ENCODE data around the gene INSL3. TPM values are rescaled to one million over a fixed set of nuclear protein-coding genes. Genes with fewer than 3 reads are reported as not detected.
"Not testable (repeated sequence)": the region's sequence is repeated elsewhere in the genome, so short reads cannot be mapped to it uniquely, and the experiment has no call there.

The INSL3 gene
- total RNA-seq, 4 donors from 2014 or later = not detected

- WGBS, 2 donors = 86 to 95% methylated on average over 2 of the region's 2 CpGs
Observed at GRCh38 chr19:17780781-17781180, 40.5 kb downstream of the INSL3 start.

DNA sequence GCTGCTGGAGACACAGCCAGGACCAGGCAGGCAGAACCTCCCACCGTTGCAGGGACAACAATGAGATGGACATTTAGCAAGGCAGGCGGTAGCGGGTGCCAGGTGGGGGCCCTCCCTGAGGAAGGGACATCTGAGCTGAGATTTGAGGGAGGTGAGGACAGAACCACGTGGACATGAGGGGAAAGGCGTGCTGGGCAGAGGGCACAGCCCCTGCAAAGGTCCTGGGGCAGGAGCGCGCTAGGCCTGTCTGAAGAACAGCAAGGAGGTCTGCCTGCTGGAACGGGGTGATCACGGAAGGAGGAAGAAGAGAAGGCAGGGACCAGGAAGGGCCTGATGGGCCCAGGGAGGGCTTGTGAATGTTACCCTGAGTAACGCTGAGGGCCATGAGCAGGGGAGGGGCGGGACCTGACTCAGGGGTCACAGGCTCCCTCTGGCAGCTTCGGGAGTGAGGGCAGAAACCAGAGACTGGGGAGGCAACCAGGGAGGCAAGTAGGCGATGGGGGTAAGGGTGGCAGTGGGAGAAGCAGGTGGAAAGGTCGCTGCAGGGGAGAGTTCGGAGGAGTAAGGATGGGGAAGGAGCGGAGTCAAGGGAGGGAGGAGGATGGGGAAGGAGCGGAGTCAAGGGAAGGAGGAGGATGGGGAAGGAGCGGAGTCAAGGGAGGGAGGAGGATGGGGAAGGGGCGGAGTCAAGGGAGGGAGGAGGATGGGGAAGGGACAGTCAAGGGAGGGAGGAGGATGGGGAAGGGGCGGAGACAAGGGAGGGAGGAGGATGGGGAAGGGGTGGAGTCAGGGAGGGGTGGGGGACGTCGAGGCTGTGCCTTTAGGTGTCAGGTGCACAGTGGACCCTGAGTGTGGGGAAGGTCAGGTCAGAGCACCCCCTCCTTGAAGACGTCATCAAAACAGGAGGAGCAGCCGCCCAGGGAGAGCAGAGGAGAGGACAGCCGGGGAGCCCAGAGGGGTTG lies 42.1 kb downstream of the INSL3 start:
- WGBS, 2 donors = 13 to 17% methylated on average over 25 of the region's 25 CpGs
- Histone ChIP-seq H3K27ac (no peak overlapping the region), H3K4me1 (peaks cover 0 to 29% (median 5%) of the 10 kb centered on the region in 4 donors), H3K4me3 (peak overlapping the region in 1 of 4 donors; percentile 21), H3K9me3 (no peaks in the 10 kb centered on the region), H3K36me3 (no peaks in the 10 kb centered on the region), H3K27me3 (peaks cover 0 to 34% of the 10 kb centered on the region in 2 donors)
- peak in 1 of 2 donors; percentile 52 for DNase-seq (ENCODE audit: low spot score in 2 of 2)
- no peak for TF ChIP-seq CTCF (IDR thresholded peaks at IDR 0.05)
- no peak for TF ChIP-seq POLR2A (IDR thresholded peaks at IDR 0.05)
- no peak for TF ChIP-seq EP300 (IDR thresholded peaks at IDR 0.05)

More at GRCh38 chr19:17780781-17781180, 40.5 kb downstream of the INSL3 start:
- H3K4me3 ChIP-seq = no peak overlapping the region
- peaks cover 0 to 31% (median 5%) of the 10 kb centered on the region in 4 donors for H3K4me1 ChIP-seq
- no peaks in the 10 kb centered on the region for H3K36me3 ChIP-seq
- no peak for DNase-seq (ENCODE audit: low spot score in 2 of 2)
- no peak for TF ChIP-seq POLR2A (IDR thresholded peaks at IDR 0.05)
- no peak for TF ChIP-seq EP300 (IDR thresholded peaks at IDR 0.05)
- no peak for TF ChIP-seq CTCF (IDR thresholded peaks at IDR 0.05)
- H3K9me3 ChIP-seq = no peaks in the 10 kb centered on the region
- no peak overlapping the region for H3K27ac ChIP-seq
- peaks cover 0 to 34% of the 10 kb centered on the region in 2 donors for H3K27me3 ChIP-seq

DNA sequence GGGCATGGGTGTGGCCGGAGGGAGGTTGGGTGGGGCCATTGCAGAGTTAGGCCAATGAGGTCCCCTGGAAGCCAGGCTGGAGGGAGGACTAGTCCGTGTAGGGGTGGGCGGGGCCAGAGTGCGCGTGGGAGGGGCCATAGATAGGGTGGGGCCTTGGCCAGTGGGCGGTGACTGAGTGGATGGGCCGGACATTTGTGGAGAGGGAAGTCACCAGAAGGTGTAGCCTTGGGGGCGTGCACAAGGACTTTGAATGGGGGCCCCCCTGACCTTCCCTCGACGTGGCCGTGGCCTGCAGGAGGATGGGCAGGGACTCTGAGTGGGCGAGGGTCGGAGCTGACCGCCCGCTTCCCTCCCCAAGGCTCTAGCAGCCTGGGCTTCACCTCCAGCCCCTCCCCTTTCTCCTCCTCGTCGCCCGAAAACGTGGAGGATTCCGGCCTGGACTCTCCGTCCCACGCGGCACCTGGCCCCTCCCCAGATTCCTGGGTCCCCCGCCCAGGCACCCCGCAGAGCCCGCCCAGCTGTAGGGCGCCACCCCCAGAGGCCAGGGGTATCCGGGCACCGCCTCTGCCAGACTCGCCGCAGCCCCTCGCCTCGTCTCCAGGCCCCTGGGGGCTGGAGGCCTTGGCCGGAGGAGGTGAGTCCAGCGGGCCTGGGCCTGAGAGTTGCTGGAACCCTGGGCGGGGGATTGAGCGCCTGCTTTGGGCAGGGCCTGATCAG lies 42.9 kb downstream of the INSL3 start:
- DNase-seq (ENCODE audit: low spot score in 2 of 2) = peak in 1 of 2 donors; percentile 32
- Histone ChIP-seq H3K36me3 (no peaks in the 10 kb centered on the region), H3K9me3 (no peaks in the 10 kb centered on the region), H3K27me3 (peaks cover 0 to 34% of the 10 kb centered on the region in 2 donors), H3K27ac (no peak overlapping the region), H3K4me3 (peak overlapping the region in 1 of 4 donors; percentile 21), H3K4me1 (peaks cover 0 to 25% (median 5%) of the 10 kb centered on the region in 4 donors)
- 3 to 6% methylated on average over 22 to 23 of the region's 37 CpGs for WGBS, 2 donors
- TF ChIP-seq CTCF (IDR thresholded peaks at IDR 0.05) = no peak

DNA sequence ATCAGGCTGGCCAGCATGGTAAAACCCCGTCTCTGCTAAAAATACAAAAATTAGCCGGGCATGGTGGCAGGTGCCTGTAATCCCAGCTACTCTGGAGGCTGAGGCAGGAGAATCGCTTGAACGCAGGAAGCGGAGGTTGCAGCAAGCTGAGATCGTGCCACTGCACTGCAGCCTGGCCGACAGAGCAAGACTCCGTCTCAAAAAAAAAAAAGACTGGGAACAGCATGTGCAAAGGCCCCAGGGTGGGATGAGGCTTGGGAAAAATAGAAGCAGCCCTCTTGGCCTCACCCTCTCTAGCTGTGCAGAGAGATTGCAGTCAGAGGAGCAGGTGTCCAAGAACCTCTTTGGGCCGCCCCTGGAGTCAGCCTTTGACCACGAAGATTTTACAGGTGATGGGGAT lies 43.5 kb downstream of the INSL3 start:
- not testable (repeated sequence) for H3K36me3 ChIP-seq; H3K9me3 ChIP-seq; DNase-seq (ENCODE audit: low spot score in 2 of 2); H3K4me3 ChIP-seq; H3K27ac ChIP-seq
- 74 to 81% methylated on average over 10 of the region's 10 CpGs for whole genome bisulfite sequencing, 2 donors
- H3K4me1 ChIP-seq = peaks cover 0 to 25% (median 5%) of the 10 kb centered on the region in 4 donors
- peaks cover 0 to 34% of the 10 kb centered on the region in 2 donors for H3K27me3 ChIP-seq

- no peak overlapping the region for H3K27ac ChIP-seq
- H3K4me3 ChIP-seq = no peak overlapping the region
- no peak for DNase-seq (ENCODE audit: low spot score in 2 of 2)
- 60 to 67% methylated on average over 25 to 27 of the region's 27 CpGs for WGBS, 2 donors
- H3K4me1 ChIP-seq = peaks cover 0 to 25% (median 5%) of the 10 kb centered on the region in 4 donors
- H3K9me3 ChIP-seq = no peaks in the 10 kb centered on the region
- H3K27me3 ChIP-seq = peaks cover 0 to 33% of the 10 kb centered on the region in 2 donors
- H3K36me3 ChIP-seq = peaks cover 0 to 9% (median 0%) of the 10 kb centered on the region in 3 donors
- TF ChIP-seq CTCF (IDR thresholded peaks at IDR 0.05) (no peak), EP300 (IDR thresholded peaks at IDR 0.05) (no peak), POLR2A (IDR thresholded peaks at IDR 0.05) (no peak)
Observed at GRCh38 chr19:17775991-17776803, 45.1 kb downstream of the INSL3 start.

Measured in tibial nerve (tissue), 4 donors.